DMS79 (cell line): ENCODE results near the gene SCG5.

Source experiments
- DNase-seq: peaks from one replicate; lab custom pipeline; 2025; lab: John Stamatoyannopoulos, UW

Gene SCG5

DNA sequence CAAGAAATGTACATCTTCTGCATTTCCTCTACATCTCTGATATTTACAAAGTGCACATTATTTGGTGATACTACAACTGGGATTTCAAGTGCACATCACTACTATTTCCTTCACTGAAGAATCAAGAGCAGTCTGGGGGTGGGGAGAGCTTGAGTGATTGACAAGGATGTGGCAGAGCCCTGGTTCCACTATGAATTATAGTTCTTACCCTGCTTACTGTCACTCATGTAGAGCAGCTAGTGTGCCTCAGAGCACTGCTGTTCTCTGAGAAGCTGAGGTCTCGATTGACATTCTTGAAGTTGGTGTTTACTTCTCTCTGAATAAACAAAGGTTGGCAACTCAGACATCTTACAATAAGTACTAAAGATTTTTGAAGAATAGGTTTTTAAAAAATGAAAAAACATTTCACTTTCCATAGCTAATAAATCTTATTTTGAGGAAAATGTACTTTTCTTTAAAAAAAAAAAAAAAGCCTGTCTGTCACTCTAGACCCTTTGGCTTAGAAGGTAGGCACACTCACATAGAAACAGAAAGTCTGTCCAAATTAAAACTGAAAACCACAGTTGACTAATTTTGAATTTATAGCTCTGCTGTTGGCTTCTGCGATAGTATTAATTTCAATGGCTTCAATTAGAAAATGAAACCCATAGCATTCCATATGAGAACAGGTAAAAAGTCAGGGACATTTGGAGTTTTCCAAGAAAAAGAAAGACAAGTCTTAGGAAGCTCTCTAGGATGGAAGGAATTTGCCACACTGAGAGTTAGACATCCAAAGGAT, 81.8 kb downstream of the SCG5 start:
- DNase-seq, result no peak

GRCh38 chr15:32729700-32730395, 88.3 kb downstream of the SCG5 start:
- no peak for DNase-seq

- DNase-seq, result no peak
These were observed 89.5 kb downstream of the SCG5 start for GRCh38 chr15:32730677-32731654.

GRCh38 chr15:32732574-32733157, 91.2 kb downstream of the SCG5 start:
- DNase-seq, result no peak

GRCh38 chr15:32733281-32733680, 91.8 kb downstream of the SCG5 start:
- DNase-seq, result peak; percentile 55

DNA sequence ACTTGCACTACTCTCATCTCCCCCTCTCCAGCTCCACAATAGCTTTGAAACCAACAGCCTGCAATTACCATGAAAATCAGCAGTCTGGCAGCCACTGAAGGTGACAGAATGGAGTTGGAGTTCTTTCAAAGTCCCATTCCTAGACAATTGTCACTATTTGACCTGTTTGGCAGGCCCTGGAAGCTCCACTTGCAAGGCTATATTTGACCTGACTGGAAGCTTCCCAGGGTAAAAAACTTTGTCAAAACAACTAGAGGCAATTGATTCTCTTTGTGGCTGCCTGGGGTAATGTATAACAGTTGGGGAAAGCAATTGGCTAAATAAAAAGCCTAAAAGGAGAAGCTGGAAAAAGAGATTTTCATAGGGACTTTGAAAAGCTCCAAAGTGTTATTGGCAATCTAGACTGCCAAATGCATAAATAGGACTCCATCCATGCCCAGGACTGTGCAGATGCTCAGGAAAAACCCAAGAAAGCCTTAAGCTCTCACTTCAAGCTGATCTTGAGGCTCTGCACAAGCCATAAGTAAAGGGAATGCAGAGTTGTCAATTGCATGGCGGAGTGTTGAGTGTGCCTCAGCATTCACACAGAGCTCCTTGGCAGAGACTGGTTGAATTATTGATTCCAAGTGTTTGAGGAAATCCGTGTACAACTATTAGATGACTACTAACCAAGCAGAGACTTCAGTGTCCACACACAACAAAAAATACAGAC, 94.6 kb downstream of the SCG5 start:
- DNase-seq, result no peak

GRCh38 chr15:32736701-32737061, 95.2 kb downstream of the SCG5 start:
- DNase-seq, result no peak

- DNase-seq, result no peak
These were observed 95.8 kb downstream of the SCG5 start for GRCh38 chr15:32737304-32737703.

GRCh38 chr15:32738666-32739065, 97.2 kb downstream of the SCG5 start:
- DNase-seq, result no peak

DNA sequence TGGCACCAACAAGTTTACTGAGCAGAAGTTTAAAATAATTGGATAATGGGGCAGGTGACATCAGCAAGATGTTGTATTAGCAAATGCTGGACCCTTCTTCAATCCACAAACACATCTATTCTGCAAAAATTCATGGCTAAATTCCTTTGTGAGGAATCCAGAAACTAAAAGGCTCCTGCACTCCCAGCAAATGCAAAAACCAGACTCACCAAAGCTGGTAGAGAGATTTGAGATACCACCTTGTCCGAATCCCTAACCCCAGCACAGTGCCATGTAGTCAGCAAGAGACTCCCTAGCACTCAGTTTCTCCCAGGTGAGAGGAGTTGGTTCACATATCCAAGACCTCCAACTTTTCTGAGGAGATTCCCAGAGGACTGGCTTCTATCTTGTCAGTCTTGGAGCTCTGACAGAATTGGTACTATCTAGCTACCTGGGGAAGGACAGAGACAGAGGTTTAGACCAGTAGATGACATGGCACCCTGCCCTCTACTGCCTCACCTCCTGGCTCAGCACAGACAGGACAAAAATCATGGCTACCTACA, 98.1 kb downstream of the SCG5 start:
- no peak for DNase-seq

- DNase-seq, result no peak
These were observed 102.1 kb downstream of the SCG5 start for GRCh38 chr15:32743411-32744140.

DNA sequence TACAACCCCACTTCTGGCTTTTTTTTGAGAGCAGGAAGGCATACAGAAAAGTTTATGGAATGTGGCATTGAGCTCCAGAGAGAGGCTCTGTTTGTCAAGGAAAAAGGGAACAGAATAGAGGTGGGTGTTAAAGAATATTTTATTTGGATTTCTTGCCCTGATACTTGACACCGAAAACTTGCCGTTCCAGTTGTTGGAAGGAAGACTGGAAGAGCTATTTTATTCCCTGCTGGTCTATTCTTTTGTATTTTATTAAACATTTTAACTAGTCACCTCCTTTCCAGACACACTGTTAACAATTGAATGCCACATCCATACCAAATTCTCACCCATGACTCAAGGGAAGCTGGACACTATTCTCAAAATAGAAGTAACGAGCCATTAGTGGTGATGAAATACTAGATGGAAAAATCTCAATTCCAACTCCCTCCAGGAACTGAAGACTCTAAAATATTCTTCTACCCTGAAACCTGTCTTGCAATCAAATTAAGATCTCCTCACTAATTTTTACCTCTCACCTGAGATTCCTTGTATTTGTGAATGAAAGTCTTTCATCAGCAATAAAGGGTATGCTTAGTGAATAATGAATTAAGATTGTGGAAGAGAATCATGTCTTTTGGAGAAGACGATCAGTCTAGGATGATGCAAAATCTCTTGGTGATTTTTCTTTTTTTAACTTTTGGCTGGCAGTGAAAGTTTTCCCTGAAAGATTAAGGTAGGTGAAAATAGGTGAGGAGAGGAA, 104.8 kb downstream of the SCG5 start:
- no peak for DNase-seq
